ENCODE measurements around the gene PHF8.
A peak's percentile ranks its signal among the peaks of the same experiment; 100 is the strongest.

Gene PHF8

DNA sequence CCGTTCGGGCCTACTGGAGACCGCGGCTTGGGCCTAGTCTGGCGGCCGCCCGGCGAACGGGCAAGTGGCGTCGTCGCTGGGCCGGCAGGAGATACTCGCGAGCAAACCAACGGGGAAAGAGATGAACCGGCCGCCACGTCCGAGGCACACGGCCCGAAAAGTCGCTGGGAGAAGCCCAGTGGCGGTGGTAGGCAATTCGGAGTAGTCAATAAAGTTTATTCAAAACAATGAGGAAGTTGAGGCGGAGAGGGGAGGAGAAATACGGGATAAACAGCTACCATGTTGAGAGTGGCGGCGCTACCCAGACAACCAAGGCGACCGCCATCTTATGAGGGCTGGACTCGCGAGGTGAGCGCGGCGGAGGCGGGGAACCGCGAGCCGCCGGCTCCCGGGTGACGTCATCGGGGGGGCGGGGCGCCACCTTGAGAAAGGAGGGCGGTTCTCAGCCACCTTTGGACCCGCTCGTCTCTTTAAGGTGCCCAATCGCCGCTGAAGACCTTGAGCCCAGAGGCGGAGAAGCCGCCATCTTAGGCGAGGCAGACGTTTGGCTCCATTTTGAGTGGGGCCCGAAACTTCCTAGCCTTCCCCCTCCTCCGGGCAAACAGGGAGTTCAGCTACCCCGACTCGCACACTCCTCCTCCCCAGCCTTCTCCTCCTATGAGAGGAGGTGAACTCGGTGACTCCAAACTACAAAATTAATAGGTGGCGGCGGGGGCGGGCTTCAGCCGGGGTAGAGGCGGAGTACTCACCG, at the start of gene PHF8:
PHF8 (minus strand) TSS at position 348 of the 751 bp plus-strand sequence. CDS start 1,745 bp downstream, outside the sequence.
- H4K20me1 ChIP-seq (ENCODE audit: insufficient read depth) = no peaks in the 10 kb centered on the region
- H3K27ac ChIP-seq = peak within 1 kb of the TSS; percentile 93
- H3K9ac ChIP-seq = peak within 1 kb of the TSS; percentile 89
- peak within 1 kb of the TSS; percentile 87 for H2AFZ ChIP-seq (ENCODE audit: low read depth)
- H3K4me1 ChIP-seq (ENCODE audit: low read depth, poor library complexity, severe bottlenecking) = peaks cover 11% of the 10 kb centered on the region
- no peak within 1 kb of the TSS for H3K4me3 ChIP-seq (IDR thresholded peaks at IDR 0.05; ENCODE audit: insufficient read depth, low read depth, low read length)
- no peaks in the 10 kb centered on the region for H3K36me3 ChIP-seq (ENCODE audit: insufficient read depth)
- H3K79me2 ChIP-seq (ENCODE audit: insufficient read depth, low read depth) = peaks cover 7% of the 10 kb centered on the region; the same call in 1 of the 2 replicates
- H3K27me3 ChIP-seq (ENCODE audit: insufficient read depth, low read depth) = no peaks in the 10 kb centered on the region
- TF ChIP-seq, protein P1, sequence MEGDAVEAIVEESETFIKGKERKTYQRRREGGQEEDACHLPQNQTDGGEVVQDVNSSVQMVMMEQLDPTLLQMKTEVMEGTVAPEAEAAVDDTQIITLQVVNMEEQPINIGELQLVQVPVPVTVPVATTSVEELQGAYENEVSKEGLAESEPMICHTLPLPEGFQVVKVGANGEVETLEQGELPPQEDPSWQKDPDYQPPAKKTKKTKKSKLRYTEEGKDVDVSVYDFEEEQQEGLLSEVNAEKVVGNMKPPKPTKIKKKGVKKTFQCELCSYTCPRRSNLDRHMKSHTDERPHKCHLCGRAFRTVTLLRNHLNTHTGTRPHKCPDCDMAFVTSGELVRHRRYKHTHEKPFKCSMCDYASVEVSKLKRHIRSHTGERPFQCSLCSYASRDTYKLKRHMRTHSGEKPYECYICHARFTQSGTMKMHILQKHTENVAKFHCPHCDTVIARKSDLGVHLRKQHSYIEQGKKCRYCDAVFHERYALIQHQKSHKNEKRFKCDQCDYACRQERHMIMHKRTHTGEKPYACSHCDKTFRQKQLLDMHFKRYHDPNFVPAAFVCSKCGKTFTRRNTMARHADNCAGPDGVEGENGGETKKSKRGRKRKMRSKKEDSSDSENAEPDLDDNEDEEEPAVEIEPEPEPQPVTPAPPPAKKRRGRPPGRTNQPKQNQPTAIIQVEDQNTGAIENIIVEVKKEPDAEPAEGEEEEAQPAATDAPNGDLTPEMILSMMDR (conservative IDR thresholded peaks at IDR 0.05; ENCODE audit: low read depth, low read length) = no peak
- H3K4me2 ChIP-seq = peak within 1 kb of the TSS; percentile 89

DNA sequence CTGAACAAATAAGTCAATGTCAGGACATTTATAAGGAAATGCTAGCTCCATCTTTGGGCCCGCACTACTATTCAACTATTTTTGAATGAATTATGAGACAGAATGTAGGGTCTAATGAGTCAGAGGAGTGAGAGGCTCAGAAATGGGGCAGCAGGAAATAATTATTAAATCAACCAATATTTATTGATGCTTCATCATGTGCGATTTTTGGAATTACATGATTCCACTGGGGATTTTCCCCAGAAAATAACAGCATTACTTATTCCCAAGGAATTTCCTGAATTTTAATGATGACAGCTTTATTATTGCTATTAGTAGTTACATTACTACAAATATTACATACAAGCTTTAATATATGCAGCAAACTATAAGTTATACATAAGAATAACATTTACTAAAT, 49.3 kb upstream of the PHF8 start:
- H3K27ac ChIP-seq = no peak overlapping the region
- H3K9ac ChIP-seq = no peak overlapping the region
- H3K4me3 ChIP-seq (IDR thresholded peaks at IDR 0.05; ENCODE audit: insufficient read depth, low read depth, low read length) = no peak overlapping the region
- TF ChIP-seq, protein P1 (conservative IDR thresholded peaks at IDR 0.05; ENCODE audit: low read depth, low read length) = no peak
- H3K4me1 ChIP-seq (ENCODE audit: low read depth, poor library complexity, severe bottlenecking) = no peaks in the 10 kb centered on the region
- H4K20me1 ChIP-seq (ENCODE audit: insufficient read depth) = no peaks in the 10 kb centered on the region
- H3K79me2 ChIP-seq (ENCODE audit: insufficient read depth, low read depth) = no peaks in the 10 kb centered on the region
- no peaks in the 10 kb centered on the region for H3K27me3 ChIP-seq (ENCODE audit: insufficient read depth, low read depth)
- no peak overlapping the region for H3K4me2 ChIP-seq
- H2AFZ ChIP-seq (ENCODE audit: low read depth) = no peak overlapping the region
- H3K36me3 ChIP-seq (ENCODE audit: insufficient read depth) = no peaks in the 10 kb centered on the region

DNA sequence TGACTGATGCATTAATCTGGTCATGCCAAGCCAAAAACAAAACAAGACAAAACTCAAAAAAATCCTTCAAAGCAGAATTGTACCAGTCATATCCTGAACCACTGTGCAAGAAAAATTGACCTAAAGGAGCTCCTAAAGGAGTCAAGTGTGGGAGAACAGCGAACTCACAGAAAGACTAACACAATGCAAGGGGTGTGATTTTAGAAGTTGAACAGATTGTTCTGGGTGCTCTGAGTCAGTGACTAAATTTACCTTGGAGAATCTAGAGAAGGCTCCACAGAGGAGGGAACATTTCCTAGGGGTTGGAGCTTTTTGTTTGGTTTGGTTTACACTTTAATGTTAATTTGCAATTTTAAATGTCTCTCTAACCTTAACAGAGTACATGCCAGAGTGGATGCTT, 48.9 kb upstream of the PHF8 start:
- Histone ChIP-seq H3K27ac (no peak overlapping the region), H3K79me2 (ENCODE audit: insufficient read depth, low read depth) (no peaks in the 10 kb centered on the region), H4K20me1 (ENCODE audit: insufficient read depth) (no peaks in the 10 kb centered on the region), H2AFZ (ENCODE audit: low read depth) (no peak overlapping the region), H3K27me3 (ENCODE audit: insufficient read depth, low read depth) (no peaks in the 10 kb centered on the region), H3K4me1 (ENCODE audit: low read depth, poor library complexity, severe bottlenecking) (no peaks in the 10 kb centered on the region), H3K36me3 (ENCODE audit: insufficient read depth) (no peaks in the 10 kb centered on the region), H3K9ac (no peak overlapping the region), H3K4me3 (IDR thresholded peaks at IDR 0.05; ENCODE audit: insufficient read depth, low read depth, low read length) (no peak overlapping the region), H3K4me2 (no peak overlapping the region)
- TF ChIP-seq, protein P1 (conservative IDR thresholded peaks at IDR 0.05; ENCODE audit: low read depth, low read length) = no peak

DNA sequence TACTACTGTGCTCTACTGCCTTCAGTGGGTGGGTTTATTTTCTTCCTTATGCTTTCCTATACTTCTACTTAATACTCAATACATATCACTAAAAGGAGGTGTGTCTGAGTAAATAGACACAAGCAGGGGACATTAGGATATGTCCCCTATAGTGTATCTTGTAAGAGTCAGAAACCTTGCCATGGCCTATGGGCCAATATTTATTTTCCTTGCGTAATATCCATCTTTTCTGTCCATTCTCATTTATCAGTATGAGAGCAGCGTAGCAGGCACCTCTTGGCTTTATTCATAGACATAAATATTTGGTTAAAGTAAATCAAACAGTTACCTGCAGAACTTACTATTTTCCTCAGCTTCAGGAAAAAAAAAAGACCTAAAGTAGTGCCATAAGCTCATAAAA, 46.6 kb upstream of the PHF8 start:
- Histone ChIP-seq H3K36me3 (ENCODE audit: insufficient read depth) (no peaks in the 10 kb centered on the region), H3K27ac (no peak overlapping the region), H3K4me3 (IDR thresholded peaks at IDR 0.05; ENCODE audit: insufficient read depth, low read depth, low read length) (no peak overlapping the region), H3K9ac (no peak overlapping the region), H3K27me3 (ENCODE audit: insufficient read depth, low read depth) (no peaks in the 10 kb centered on the region), H3K4me1 (ENCODE audit: low read depth, poor library complexity, severe bottlenecking) (no peaks in the 10 kb centered on the region), H4K20me1 (ENCODE audit: insufficient read depth) (no peaks in the 10 kb centered on the region), H3K4me2 (no peak overlapping the region), H2AFZ (ENCODE audit: low read depth) (no peak overlapping the region), H3K79me2 (ENCODE audit: insufficient read depth, low read depth) (no peaks in the 10 kb centered on the region)
- TF ChIP-seq, protein P1 (conservative IDR thresholded peaks at IDR 0.05; ENCODE audit: low read depth, low read length) = no peak

Measured in KMS-11 (cell line).